ENCODE data around the gene PAPSS2. TPM values are rescaled to one million over a fixed set of nuclear protein-coding genes. Genes with fewer than 3 reads are reported as not detected.

Gene PAPSS2
- total and polyA plus RNA-seq, 10 donors, result 3.0 to 25.9 (median 12.6) TPM

GRCh38 chr10:87765666-87766376 is 106.1 kb downstream of the PAPSS2 start:
- DNase-seq, result no peak
- Histone ChIP-seq H3K4me1 (no peaks in the 10 kb centered on the region), H3K4me3 (no peak overlapping the region), H3K9me3 (no peaks in the 10 kb centered on the region), H3K27ac (no peak overlapping the region), H3K27me3 (replicated peaks in 1 of 7) (no peaks in the 10 kb centered on the region), H3K36me3 (peaks cover 0 to 75% (median 38%) of the 10 kb centered on the region in 6 donors)
- TF ChIP-seq POLR2A (IDR thresholded peaks at IDR 0.05), result no peak
- no peak for TF ChIP-seq CTCF (IDR thresholded peaks at IDR 0.05 in 8 of 11, conservative IDR thresholded peaks at IDR 0.05 in 3 of 11)
- intact Hi-C loops (cut with DNase I; ENCODE audit: low total_unique reads), result no loop called here
- WGBS, 5 donors, result 87 to 97% (median 94%) methylated on average over 5 of the region's 5 CpGs

GRCh38 chr10:87767253-87767652 is 107.6 kb downstream of the PAPSS2 start:
- Histone ChIP-seq H3K27ac (no peak overlapping the region), H3K27me3 (replicated peaks in 1 of 7) (no peaks in the 10 kb centered on the region), H3K4me3 (no peak overlapping the region), H3K9me3 (no peaks in the 10 kb centered on the region), H3K4me1 (no peaks in the 10 kb centered on the region), H3K36me3 (peaks cover 0 to 78% (median 38%) of the 10 kb centered on the region in 6 donors)
- no peak for TF ChIP-seq POLR2AphosphoS5 (IDR thresholded peaks at IDR 0.05)
- no peak for TF ChIP-seq POLR2A (IDR thresholded peaks at IDR 0.05)
- no peak for TF ChIP-seq CTCF (IDR thresholded peaks at IDR 0.05 in 8 of 11, conservative IDR thresholded peaks at IDR 0.05 in 3 of 11)
- DNase-seq, result no peak
- WGBS, 5 donors, result 88 to 92% (median 90%) methylated on average over 5 of the region's 5 CpGs
- intact Hi-C loops (cut with DNase I; ENCODE audit: low total_unique reads), result no loop called here

- Histone ChIP-seq H3K36me3 (peaks cover 0 to 78% (median 29%) of the 10 kb centered on the region in 6 donors), H3K4me3 (no peak overlapping the region), H3K9me3 (no peaks in the 10 kb centered on the region), H3K4me1 (peaks cover 0 to 11% (median 7%) of the 10 kb centered on the region in 6 donors), H3K27ac (no peak overlapping the region), H3K27me3 (replicated peaks in 1 of 7) (no peaks in the 10 kb centered on the region)
- DNase-seq, result no peak
- intact Hi-C loops (cut with DNase I; ENCODE audit: low total_unique reads), result no loop called here
- TF ChIP-seq POLR2A (IDR thresholded peaks at IDR 0.05) (no peak), CTCF (IDR thresholded peaks at IDR 0.05 in 8 of 11, conservative IDR thresholded peaks at IDR 0.05 in 3 of 11) (peak in 8 of 11 experiments; percentile 18 to 45 (median 34)), POLR2AphosphoS5 (IDR thresholded peaks at IDR 0.05) (no peak)
- 93 to 96% (median 94%) methylated on average over 2 of the region's 2 CpGs for WGBS, 5 donors
Observed at GRCh38 chr10:87771871-87772500, 112.3 kb downstream of the PAPSS2 start.

- TF ChIP-seq CTCF (IDR thresholded peaks at IDR 0.05 in 8 of 11, conservative IDR thresholded peaks at IDR 0.05 in 3 of 11), result no peak
- no peak for TF ChIP-seq POLR2A (IDR thresholded peaks at IDR 0.05)
- no peak for TF ChIP-seq POLR2AphosphoS5 (IDR thresholded peaks at IDR 0.05)
- Histone ChIP-seq H3K4me3 (no peak overlapping the region), H3K36me3 (peaks cover 0 to 71% (median 11%) of the 10 kb centered on the region in 6 donors), H3K27me3 (replicated peaks in 1 of 7) (no peaks in the 10 kb centered on the region), H3K4me1 (peaks cover 0 to 11% (median 7%) of the 10 kb centered on the region in 6 donors), H3K27ac (peak overlapping the region in 5 of 8 donors; percentile 1 to 46 (median 29)), H3K9me3 (no peaks in the 10 kb centered on the region)
- 31 to 47% (median 34%) methylated on average over 4 of the region's 4 CpGs for WGBS, 5 donors
- intact Hi-C loops (cut with DNase I; ENCODE audit: low total_unique reads), result no loop called here
- no peak for DNase-seq
Observed at GRCh38 chr10:87775766-87776165, 116.1 kb downstream of the PAPSS2 start.

All from spleen (tissue), 11 donors.